Endothelial cell of umbilical vein (primary cell): ENCODE data around the gene SLC27A2. TPM values are rescaled to one million over a fixed set of nuclear protein-coding genes. Genes with fewer than 3 reads are reported as not detected.

Experiments used
- BruUV-seq: library from RNA; stranded (reverse); fragments of 400-500 nt; replicated peaks from 2 replicates; lab custom pipeline; 2021; lab: Mats Ljungman, UMichigan
- CTCF ChIA-PET: fragments of 300-600, 350-600 bp; sonication (Branson Sonifier 250); formaldehyde crosslinking; loops from one replicate; lab custom pipeline; 2021; ENCODE audit warnings: antibody characterized with exemption, inconsistent platforms; lab: Charles Lee
- POLR2A ChIA-PET: fragments of 300-600, 350-600 bp; sonication (Branson Sonifier 250); formaldehyde crosslinking; loops from one replicate; lab custom pipeline; 2021; ENCODE audit warnings: antibody characterized with exemption, inconsistent platforms; lab: Charles Lee
- DNase-seq: peaks from one replicate; pipeline ENCODE4 v3.0.0-alpha.2; 2011; ENCODE audit warnings: low read depth, low spot score
- FAIRE-seq: peaks from 2 replicates; lab custom pipeline; 2011; peaks lifted over from hg19 to GRCh38; lab: Jason Lieb, UNC
- H2AFZ ChIP-seq: 2 replicates; pipeline ENCODE4 v1.6.0; 2012; ENCODE audit warnings: low read depth, low read length, control low read depth, inconsistent platforms
- H3K27ac ChIP-seq: 2 replicates; pipeline ENCODE4 v1.5.1; 2011; ENCODE audit warnings: low read depth, mild to moderate bottlenecking, control low read depth, low read length, moderate library complexity; ENCODE audit not compliant: insufficient read depth
- H3K27me3 ChIP-seq, 2 experiments: 2 replicates each; pipeline versions ENCODE4 v1.6.0 to v1.6.1; 2011; ENCODE audit warnings: low read length in 2 of 2, mixed read lengths in 1 of 2; ENCODE audit not compliant: control insufficient read depth in 2 of 2, insufficient read depth in 2 of 2
- H3K36me3 ChIP-seq, 2 experiments: 2 replicates in 1 of 2; 3 replicates in 1 of 2; pipeline ENCODE4 v1.5.1; 2011; ENCODE audit warnings: low read length in 2 of 2, mild to moderate bottlenecking in 1 of 2, moderate library complexity in 1 of 2; ENCODE audit not compliant: control insufficient read depth in 2 of 2, insufficient read depth in 2 of 2; ENCODE audit errors: extremely low read depth in 1 of 2
- H3K4me1 ChIP-seq: 3 replicates; pipeline ENCODE4 v1.5.1; 2011; ENCODE audit warnings: mild to moderate bottlenecking, low read length; ENCODE audit not compliant: control insufficient read depth, insufficient read depth; ENCODE audit errors: extremely low read depth
- H3K4me2 ChIP-seq: 2 replicates; pipeline ENCODE4 v1.6.1; 2011; ENCODE audit warnings: low read length, control low read depth, mixed read lengths; ENCODE audit not compliant: insufficient read depth
- H3K4me3 ChIP-seq, 3 experiments: fragments of 200-600 bp in 1 of 3; sonication (generic), shearing (Covaris generic) in 1 of 3; replicated peaks in 1 of 3; 2 replicates each; pipeline ENCODE4 v1.5.1; 2011 to 2016; ENCODE audit warnings: control low read depth in 3 of 3, low read length in 3 of 3, mild to moderate bottlenecking in 2 of 3, inconsistent platforms in 1 of 3, low read depth in 1 of 3, moderate library complexity in 1 of 3; ENCODE audit not compliant: insufficient read depth in 1 of 3
- H3K79me2 ChIP-seq: 2 replicates; pipeline ENCODE4 v1.6.0; 2012; ENCODE audit warnings: low read length, inconsistent platforms; ENCODE audit not compliant: control insufficient read depth, insufficient read depth
- H3K9ac ChIP-seq: replicated peaks from 2 replicates; pipeline ENCODE3; 2011; ENCODE audit warnings: low read length, control low read depth; ENCODE audit not compliant: insufficient read depth; ENCODE audit errors: extremely low read depth
- H3K9me1 ChIP-seq: replicated peaks from 3 replicates; pipeline ENCODE4 v1.6.0; 2011; ENCODE audit warnings: mild to moderate bottlenecking, low read length; ENCODE audit not compliant: control insufficient read depth, insufficient read depth; ENCODE audit errors: extremely low read depth
- H3K9me3 ChIP-seq: replicated peaks from 2 replicates; pipeline ENCODE4 v1.5.1; 2012; ENCODE audit warnings: low read length, inconsistent platforms; ENCODE audit not compliant: control insufficient read depth, insufficient read depth
- H4K20me1 ChIP-seq: replicated peaks from 2 replicates; pipeline ENCODE3; 2011; ENCODE audit warnings: mild to moderate bottlenecking, low read length; ENCODE audit not compliant: control insufficient read depth, insufficient read depth; ENCODE audit errors: extremely low read depth
- EZH2 ChIP-seq: IDR thresholded peaks from 2 replicates; pipeline ENCODE4 v1.6.1; 2012; ENCODE audit warnings: borderline replicate concordance, low read depth, mild to moderate bottlenecking, moderate library complexity, low read length, inconsistent platforms; ENCODE audit not compliant: severe bottlenecking
- FOS ChIP-seq: IDR thresholded peaks from 2 replicates; pipeline ENCODE4 v1.6.1; 2011; ENCODE audit warnings: mild to moderate bottlenecking, low read length, moderate library complexity, borderline replicate concordance; ENCODE audit not compliant: insufficient read depth
- GATA2 ChIP-seq: IDR thresholded peaks from 2 replicates; pipeline ENCODE4 v1.7.0; 2011; ENCODE audit warnings: low read depth, mild to moderate bottlenecking, moderate library complexity, mixed read lengths, low read length; ENCODE audit not compliant: insufficient read length, insufficient read depth
- JUN ChIP-seq: IDR thresholded peaks from 2 replicates; pipeline ENCODE4 v1.6.1; 2011; ENCODE audit warnings: borderline replicate concordance, low read depth; ENCODE audit not compliant: insufficient read length, insufficient read depth
- MYC ChIP-seq: IDR thresholded peaks from one replicate; pipeline ENCODE4 v1.6.1; 2011; ENCODE audit warnings: mild to moderate bottlenecking, low read depth, low read length
- POLR2A ChIP-seq: IDR thresholded peaks from 2 replicates; pipeline ENCODE4 v1.6.1; 2012; ENCODE audit warnings: low read depth, mild to moderate bottlenecking, control low read depth, low read length
- POLR2AphosphoS5 ChIP-seq: IDR thresholded peaks from 2 replicates; pipeline ENCODE4 v1.6.1; 2012; ENCODE audit warnings: low read depth, mild to moderate bottlenecking, control low read depth, low read length, moderate library complexity; ENCODE audit not compliant: insufficient read depth
- dilution Hi-C: fragments of 300-500 bp; cut with MboI; formaldehyde crosslinking; loops from one replicate; pipeline ENCODE4 v1.15.0; 2019; ENCODE audit warnings: low sequenced_read_pairs; ENCODE audit not compliant: extremely low pct_ligation_motif_present
- intact Hi-C: fragments of 100-400 bp; cut with micrococcal nuclease; formaldehyde crosslinking; loops from one replicate; pipeline ENCODE4 v1.10.0; 2022
- polyA plus RNA-seq, 4 experiments: library from polyadenylated mRNA; depleted of rRNA in 3 of 4; stranded (reverse) in 3 of 4; unstranded in 1 of 4; fragments of >200 nt; gene quantifications; 2 replicates each; pipeline versions ENCODE4 v1.2.1 to v1.2.3, GENCODE V29; 2011 to 2012; ENCODE audit warnings: missing spikeins in 1 of 4
- total RNA-seq: library from RNA; stranded (reverse); gene quantifications from 2 replicates; pipeline ENCODE4 v1.2.3, GENCODE V29; 2021
- TF ChIP-seq, protein P1 (sequence below), 2 donors: IDR thresholded peaks; 1 replicate in 1 of 2; 2 replicates in 1 of 2; pipeline ENCODE4 v1.5.1; 2011; ENCODE audit warnings: low read length in 2 of 2, mild to moderate bottlenecking in 2 of 2, moderate library complexity in 2 of 2, control low read depth in 1 of 2, inconsistent platforms in 1 of 2, low read depth in 1 of 2; ENCODE audit not compliant: insufficient read depth in 1 of 2; ENCODE audit errors: extremely low read depth in 1 of 2
- TF ChIP-seq, protein P2 (sequence below): IDR thresholded peaks from 2 replicates; pipeline ENCODE4 v1.6.1; 2011; ENCODE audit not compliant: insufficient read depth, insufficient read length

The SLC27A2 gene
- total and polyA plus RNA-seq, 2 donors (not counting 3 experiments of a cell fraction or from before 2014, with no cell fraction given): not detected

DNA sequence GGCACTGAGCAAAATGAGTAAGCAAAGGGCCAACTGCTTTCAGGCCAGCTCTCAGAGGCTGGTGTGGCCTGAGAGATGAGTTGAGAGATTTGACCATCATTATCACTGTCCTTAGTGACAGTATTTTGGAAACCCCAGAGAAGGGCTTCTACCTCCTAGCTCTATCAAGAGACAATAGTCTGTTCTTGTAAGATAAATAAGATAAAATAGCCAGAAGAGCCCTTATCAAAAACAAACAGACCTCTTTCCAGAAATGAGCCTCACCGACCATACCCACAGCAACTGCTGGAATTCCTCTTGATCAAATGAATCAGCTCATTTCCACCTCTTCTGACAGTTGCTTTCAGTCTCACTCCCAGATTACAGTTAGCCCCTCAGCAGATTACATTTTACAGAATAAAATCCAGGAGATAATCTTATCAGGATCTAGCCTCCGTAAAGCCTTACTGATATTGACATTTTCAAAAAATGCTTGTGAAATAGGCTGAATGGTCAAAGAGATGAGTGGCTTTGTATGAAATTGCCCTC, 79.0 kb downstream of the SLC27A2 start:
- no peaks in the 10 kb centered on the region for H3K36me3 ChIP-seq
- H3K79me2 ChIP-seq: no peaks in the 10 kb centered on the region
- CTCF ChIA-PET: no interaction called here
- H3K4me3 ChIP-seq: no peak overlapping the region
- peaks cover 7 to 9% of the 10 kb centered on the region in 2 experiments for H3K27me3 ChIP-seq
- TF ChIP-seq, protein P1, sequence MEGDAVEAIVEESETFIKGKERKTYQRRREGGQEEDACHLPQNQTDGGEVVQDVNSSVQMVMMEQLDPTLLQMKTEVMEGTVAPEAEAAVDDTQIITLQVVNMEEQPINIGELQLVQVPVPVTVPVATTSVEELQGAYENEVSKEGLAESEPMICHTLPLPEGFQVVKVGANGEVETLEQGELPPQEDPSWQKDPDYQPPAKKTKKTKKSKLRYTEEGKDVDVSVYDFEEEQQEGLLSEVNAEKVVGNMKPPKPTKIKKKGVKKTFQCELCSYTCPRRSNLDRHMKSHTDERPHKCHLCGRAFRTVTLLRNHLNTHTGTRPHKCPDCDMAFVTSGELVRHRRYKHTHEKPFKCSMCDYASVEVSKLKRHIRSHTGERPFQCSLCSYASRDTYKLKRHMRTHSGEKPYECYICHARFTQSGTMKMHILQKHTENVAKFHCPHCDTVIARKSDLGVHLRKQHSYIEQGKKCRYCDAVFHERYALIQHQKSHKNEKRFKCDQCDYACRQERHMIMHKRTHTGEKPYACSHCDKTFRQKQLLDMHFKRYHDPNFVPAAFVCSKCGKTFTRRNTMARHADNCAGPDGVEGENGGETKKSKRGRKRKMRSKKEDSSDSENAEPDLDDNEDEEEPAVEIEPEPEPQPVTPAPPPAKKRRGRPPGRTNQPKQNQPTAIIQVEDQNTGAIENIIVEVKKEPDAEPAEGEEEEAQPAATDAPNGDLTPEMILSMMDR (IDR thresholded peaks at IDR 0.05; ENCODE audit: extremely low read depth in 1 of 2, insufficient read depth in 1 of 2, low read depth in 1 of 2, low read length in 2 of 2): no peak
- TF ChIP-seq EZH2: no peak
- no peak for TF ChIP-seq MYC
- no peak for TF ChIP-seq FOS
- TF ChIP-seq, protein P2, sequence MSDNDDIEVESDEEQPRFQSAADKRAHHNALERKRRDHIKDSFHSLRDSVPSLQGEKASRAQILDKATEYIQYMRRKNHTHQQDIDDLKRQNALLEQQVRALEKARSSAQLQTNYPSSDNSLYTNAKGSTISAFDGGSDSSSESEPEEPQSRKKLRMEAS: no peak
- TF ChIP-seq POLR2AphosphoS5: no peak
- no peak for TF ChIP-seq POLR2A
- TF ChIP-seq JUN: no peak
- no peak for TF ChIP-seq GATA2
- FAIRE-seq (peak; percentile 26), DNase-seq (no peak)
- no peak overlapping the region for H3K4me2 ChIP-seq
- intact Hi-C loops (no loop called here), dilution Hi-C loops (no loop called here)
- no peak overlapping the region for H2AFZ ChIP-seq
- BruUV-seq: no TSS peak
- H3K9me3 ChIP-seq: no peaks in the 10 kb centered on the region
- H3K9me1 ChIP-seq: no peaks in the 10 kb centered on the region
- H3K4me1 ChIP-seq: no peaks in the 10 kb centered on the region
- H3K9ac ChIP-seq: no peak overlapping the region
- POLR2A ChIA-PET: no interaction called here
- H3K27ac ChIP-seq: no peak overlapping the region
- no peaks in the 10 kb centered on the region for H4K20me1 ChIP-seq
